Tibial nerve (tissue), 3 donors: ENCODE measurements around the gene VPS18.

Experiments
- CTCF ChIP-seq, 5 experiments: fragments of 200-600 bp in 3 of 5; fragments of 450-650 bp in 2 of 5; sonication (generic) in 3 of 5; IDR thresholded peaks; one replicate each; pipeline ENCODE4 v1.5.1; 2016 to 2019; ENCODE audit warnings: antibody characterized with exemption in 5 of 5, mild to moderate bottlenecking in 3 of 5, moderate library complexity in 2 of 5
- POLR2A ChIP-seq, 2 donors: fragments of 450-650 bp; IDR thresholded peaks; one replicate each; pipeline ENCODE4 v1.6.1; 2017; ENCODE audit warnings: antibody characterized with exemption in 2 of 2, mild to moderate bottlenecking in 2 of 2, moderate library complexity in 2 of 2

GRCh38 chr15:40878785-40879184, 15.5 kb upstream of the VPS18 start:
- no peak for TF ChIP-seq POLR2A (IDR thresholded peaks at IDR 0.05)
- TF ChIP-seq CTCF (IDR thresholded peaks at IDR 0.05) = no peak
